AG04449 (cell line): Measurements from ENCODE around the gene EYS.

Experiments
- CTCF ChIA-PET: fragments of 350-600 bp; formaldehyde crosslinking; extraction: SDS; loops from one replicate; lab custom pipeline; 2021; ENCODE audit warnings: antibody characterized with exemption; lab: Yijun Ruan, JAX
- POLR2A ChIA-PET: fragments of 400-600, 350-600 bp; formaldehyde crosslinking; extraction: SDS; loops from one replicate; lab custom pipeline; 2020; ENCODE audit warnings: antibody characterized with exemption, inconsistent platforms; lab: Yijun Ruan, JAX
- DNase-seq: peaks from one replicate; pipeline ENCODE4 v3.0.0-alpha.2; 2010; ENCODE audit warnings: low read depth, low spot score
- H3K4me3 ChIP-seq: 2 replicates; pipeline ENCODE4 v1.5.1; 2011; ENCODE audit warnings: low read depth, mild to moderate bottlenecking, control low read depth, low read length
- CTCF ChIP-seq: IDR thresholded peaks from one replicate; pipeline ENCODE4 v1.5.1; 2011; ENCODE audit warnings: mild to moderate bottlenecking, moderate library complexity, low read length, control low read depth, inconsistent platforms; ENCODE audit not compliant: insufficient read depth; ENCODE audit errors: missing control alignments

EYS gene

GRCh38 chr6:64949257-64949656 is 757.8 kb downstream of the EYS start:
- no peak for TF ChIP-seq CTCF
- no peak overlapping the region for H3K4me3 ChIP-seq
- no peak for DNase-seq
- POLR2A ChIA-PET: no interaction called here
- CTCF ChIA-PET: no interaction called here

GRCh38 chr6:64948261-64948660 is 758.8 kb downstream of the EYS start:
- TF ChIP-seq CTCF: no peak
- ChIA-PET POLR2A (no interaction called here), CTCF (no interaction called here)
- no peak overlapping the region for H3K4me3 ChIP-seq
- no peak for DNase-seq

GRCh38 chr6:64945450-64945849 is 761.6 kb downstream of the EYS start:
- ChIA-PET CTCF (no interaction called here), POLR2A (no interaction called here)
- no peak for DNase-seq

GRCh38 chr6:64932486-64932885 is 774.5 kb downstream of the EYS start:
- DNase-seq: no peak
- H3K4me3 ChIP-seq: no peak overlapping the region
- ChIA-PET CTCF (no interaction called here), POLR2A (no interaction called here)
- no peak for TF ChIP-seq CTCF

More at GRCh38 chr6:64945450-64945849, 761.6 kb downstream of the EYS start:
- no peak for TF ChIP-seq CTCF
- no peak overlapping the region for H3K4me3 ChIP-seq

- no peak for DNase-seq
- ChIA-PET CTCF (no interaction called here), POLR2A (no interaction called here)
- no peak for TF ChIP-seq CTCF
- no peak overlapping the region for H3K4me3 ChIP-seq
Measured at GRCh38 chr6:64930681-64931080, 776.3 kb downstream of the EYS start.

GRCh38 chr6:64926051-64926450 is 781.0 kb downstream of the EYS start:
- no peak overlapping the region for H3K4me3 ChIP-seq
- CTCF ChIA-PET: no interaction called here
- POLR2A ChIA-PET: no interaction called here
- DNase-seq: no peak
- TF ChIP-seq CTCF: no peak

- no peak for DNase-seq
- TF ChIP-seq CTCF: no peak
- POLR2A ChIA-PET: no interaction called here
- H3K4me3 ChIP-seq: no peak overlapping the region
- CTCF ChIA-PET: no interaction called here
Measured at GRCh38 chr6:64920257-64920656, 786.8 kb downstream of the EYS start.
